Activated CD8-positive, alpha-beta memory T cell treated with anti-CD3 and anti-CD28 coated beads, Interleukin-2, amount 50 U/mL, for 1 hour (primary cell): ENCODE measurements around the gene CCSER1.

Experiments used
- DNase-seq: peaks from one replicate; pipeline ENCODE4 v3.0.0-alpha.2; 2020; ENCODE audit errors: extremely low read depth

CCSER1 gene

DNA sequence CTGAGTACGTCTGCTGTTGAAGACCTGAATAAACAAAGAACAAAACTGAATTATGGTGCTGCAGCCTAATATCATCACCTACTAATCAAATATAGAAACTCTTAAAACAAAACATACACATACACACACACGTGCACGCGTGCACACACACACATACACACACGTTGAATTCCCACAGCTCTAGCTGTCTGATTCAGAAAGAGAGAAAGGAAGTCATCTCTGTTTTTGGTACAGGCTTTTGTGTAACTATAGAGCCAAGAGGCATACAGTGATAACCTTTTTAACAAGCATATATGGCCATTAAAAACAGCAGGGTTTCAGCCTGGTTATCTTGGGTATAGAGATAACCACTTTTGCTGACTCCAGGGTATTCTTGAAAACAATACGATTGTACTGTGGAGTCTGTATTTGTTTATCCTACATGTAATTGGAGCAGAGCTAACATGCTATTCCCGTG lies 823.2 kb downstream of the CCSER1 start:
- no peak for DNase-seq

GRCh38 chr4:90951037-90951436 lies 823.8 kb downstream of the CCSER1 start:
- DNase-seq: no peak

- no peak for DNase-seq
Observed at GRCh38 chr4:90958256-90958895, 831.2 kb downstream of the CCSER1 start.

- no peak for DNase-seq
Observed at GRCh38 chr4:90960433-90960832, 833.2 kb downstream of the CCSER1 start.

DNA sequence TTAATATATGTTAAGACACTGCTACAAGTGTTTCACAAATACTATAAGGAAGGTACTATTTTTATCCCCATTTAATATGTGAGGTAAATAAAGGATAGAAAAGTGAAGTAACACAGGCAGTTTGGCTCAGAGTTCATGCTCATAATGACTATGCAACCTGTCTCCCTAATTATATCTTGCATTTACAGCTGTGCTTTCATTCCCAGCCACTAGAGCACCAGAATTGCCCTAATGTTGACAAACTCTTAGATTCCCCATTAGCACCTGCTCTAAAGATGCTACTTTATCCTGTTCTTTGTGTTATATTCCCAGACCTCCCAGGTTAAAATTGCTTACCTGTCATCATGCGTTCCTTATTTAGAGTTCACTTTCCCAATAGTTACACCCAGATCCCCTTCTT lies 833.6 kb downstream of the CCSER1 start:
- DNase-seq: no peak

DNA sequence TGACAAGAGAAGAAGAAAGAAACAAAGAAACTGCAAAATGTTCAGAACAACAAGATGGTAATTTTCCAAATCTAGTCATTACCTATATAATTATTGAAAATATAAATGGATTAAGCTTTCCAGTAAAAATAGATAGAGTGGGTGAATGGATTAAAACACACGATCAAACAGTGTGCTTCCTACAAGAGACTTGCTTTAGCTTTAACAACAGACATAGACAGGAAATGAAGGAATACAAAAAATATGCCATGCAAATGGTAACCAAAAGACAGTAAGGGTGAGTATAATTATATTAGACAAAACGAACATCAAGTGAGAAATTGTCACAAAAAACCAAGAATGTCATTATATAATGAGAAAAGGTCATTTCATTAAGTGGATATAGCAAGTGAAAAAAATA lies 842.8 kb downstream of the CCSER1 start:
- DNase-seq: no peak

GRCh38 chr4:90977726-90978125 lies 850.5 kb downstream of the CCSER1 start:
- DNase-seq: no peak

- DNase-seq: no peak
Observed at GRCh38 chr4:90979556-90979955, 852.4 kb downstream of the CCSER1 start.

GRCh38 chr4:90982813-90983212 lies 855.6 kb downstream of the CCSER1 start:
- no peak for DNase-seq

DNA sequence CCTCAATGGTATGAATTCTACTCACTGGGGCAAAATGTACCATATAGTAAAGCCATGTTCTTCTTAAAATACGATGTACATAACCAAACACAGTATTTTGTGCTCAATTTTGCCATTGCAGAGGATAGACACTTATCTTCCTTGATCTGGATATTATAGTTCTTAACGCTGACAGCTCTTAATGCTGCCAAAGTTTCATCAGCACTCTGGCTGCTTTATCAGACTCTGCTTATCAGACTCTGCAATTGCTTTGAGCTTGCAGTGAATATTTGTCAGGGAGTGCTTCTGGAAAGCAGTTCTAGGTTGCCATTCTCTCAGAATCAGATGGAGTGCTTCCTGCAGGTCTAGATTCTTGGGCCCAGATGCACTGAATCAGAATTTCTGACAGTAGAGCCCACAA lies 863.1 kb downstream of the CCSER1 start:
- no peak for DNase-seq

GRCh38 chr4:90992213-90992612 lies 865.0 kb downstream of the CCSER1 start:
- DNase-seq: no peak

GRCh38 chr4:90994851-90995574 lies 867.8 kb downstream of the CCSER1 start:
- DNase-seq: no peak

DNA sequence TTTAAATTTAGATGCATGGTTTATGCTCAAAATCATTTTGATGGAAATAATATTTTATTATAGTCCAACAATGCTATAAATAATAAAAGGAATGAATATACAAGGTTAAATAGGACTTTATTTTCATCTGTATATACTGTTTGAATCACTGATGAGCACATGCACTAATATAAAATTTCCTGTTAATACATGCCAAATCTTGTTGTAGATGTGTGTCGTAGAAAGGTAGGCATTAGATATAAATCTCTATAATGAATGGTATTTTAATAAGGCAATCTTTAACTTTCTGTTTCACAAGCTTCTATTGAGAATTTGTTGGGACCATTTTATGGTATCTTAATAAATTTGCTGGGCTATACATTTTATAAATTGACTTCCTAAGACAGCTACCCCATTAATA lies 868.8 kb downstream of the CCSER1 start:
- no peak for DNase-seq

DNA sequence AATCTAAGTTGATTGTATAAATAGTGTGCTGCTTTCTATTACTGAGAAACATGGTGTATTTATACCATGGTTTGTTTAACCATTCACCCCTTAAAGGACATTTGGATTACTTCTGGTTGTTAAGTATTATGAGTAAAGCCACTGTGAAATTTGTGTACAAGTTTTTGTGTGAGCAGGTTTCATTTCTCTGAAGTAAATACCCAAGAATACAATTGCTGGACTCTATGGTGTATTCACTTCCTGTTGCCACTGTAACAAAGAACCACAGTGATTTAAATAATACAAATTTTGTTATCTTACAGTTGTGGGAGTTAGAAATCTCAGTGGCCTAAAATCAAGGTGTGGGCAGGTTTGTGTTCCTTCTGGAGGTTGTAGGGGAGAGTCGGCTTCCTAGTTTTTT lies 869.6 kb downstream of the CCSER1 start:
- no peak for DNase-seq

- no peak for DNase-seq
Observed at GRCh38 chr4:91015861-91016260, 888.7 kb downstream of the CCSER1 start.

GRCh38 chr4:91019513-91019912 lies 892.3 kb downstream of the CCSER1 start:
- DNase-seq: no peak

DNA sequence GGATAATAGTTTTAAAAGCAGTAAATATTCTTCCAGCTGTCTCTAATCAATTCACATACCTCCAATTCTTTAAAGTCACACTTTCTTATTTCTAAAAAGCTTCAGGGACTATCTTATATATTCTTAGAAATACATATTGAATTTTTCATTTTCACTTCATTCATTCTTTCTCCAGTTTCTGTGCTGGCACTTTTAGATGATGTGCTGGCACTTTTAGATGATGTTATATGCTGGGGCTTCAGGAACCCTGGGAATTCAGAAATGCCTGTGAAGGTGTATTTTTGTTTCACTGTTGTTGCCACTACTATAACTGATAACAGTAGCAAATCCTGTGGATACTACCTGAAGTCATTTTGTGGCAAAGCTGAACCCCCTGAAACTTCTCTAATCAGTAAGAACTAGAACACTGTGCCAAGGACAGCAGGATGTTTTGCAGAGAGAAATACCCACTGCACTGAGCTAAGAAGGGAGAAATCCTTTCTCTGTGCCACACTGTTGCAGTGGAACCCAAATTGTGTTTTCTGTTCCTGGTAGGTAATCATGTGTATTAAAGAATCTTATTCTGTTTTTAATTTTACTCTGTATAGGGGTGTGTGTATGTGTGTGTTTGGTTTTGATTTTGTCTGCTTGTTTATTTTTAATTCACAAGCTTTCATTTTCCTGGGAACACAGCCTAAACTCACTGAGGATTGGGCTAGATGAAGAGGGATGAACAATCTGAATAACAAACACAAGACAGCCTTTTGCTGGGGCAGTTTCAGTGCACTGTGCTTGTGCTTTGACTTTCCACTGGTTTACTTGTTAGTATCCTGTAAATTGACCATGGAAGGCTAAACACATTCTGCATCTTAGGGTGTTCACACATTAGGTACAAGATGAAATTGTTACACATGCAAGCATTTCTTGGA lies 898.3 kb downstream of the CCSER1 start:
- DNase-seq: no peak

- no peak for DNase-seq
Observed at GRCh38 chr4:91028228-91028627, 901.0 kb downstream of the CCSER1 start.

- no peak for DNase-seq
Observed at GRCh38 chr4:91031761-91032160, 904.6 kb downstream of the CCSER1 start.

DNA sequence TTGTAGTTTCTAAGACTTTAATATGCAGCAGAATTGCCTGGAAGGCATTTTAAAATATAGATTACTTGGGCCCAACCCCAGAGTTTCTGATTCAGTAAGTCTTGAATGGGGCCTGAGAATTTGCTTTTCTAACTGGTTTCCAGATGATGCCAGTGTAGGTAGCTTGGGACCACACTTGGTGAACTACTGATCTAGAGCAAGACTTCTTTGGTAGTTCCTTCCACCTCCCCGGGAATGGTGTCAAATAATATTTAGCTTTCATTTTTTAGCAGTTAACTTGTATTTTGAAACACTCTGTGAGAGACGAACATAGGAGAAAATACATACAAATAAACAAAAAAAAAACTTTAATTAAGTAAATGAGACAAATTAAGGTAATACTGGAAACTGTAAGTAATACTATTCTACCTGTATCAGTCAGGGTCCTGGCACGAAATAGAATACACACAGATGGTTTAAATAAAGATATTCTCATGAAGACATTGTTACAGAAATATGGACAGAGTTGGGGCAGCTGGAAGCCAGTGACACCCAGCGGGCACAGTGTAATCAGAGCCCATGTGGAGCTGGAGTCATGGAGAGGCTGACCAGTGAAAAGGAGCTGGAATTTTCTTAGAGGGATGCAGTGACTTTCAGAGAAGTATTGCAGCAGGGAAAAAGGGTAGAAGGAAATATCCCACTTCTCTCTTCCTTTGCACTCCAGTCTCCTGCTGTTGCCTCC lies 905.7 kb downstream of the CCSER1 start:
- DNase-seq: no peak

DNA sequence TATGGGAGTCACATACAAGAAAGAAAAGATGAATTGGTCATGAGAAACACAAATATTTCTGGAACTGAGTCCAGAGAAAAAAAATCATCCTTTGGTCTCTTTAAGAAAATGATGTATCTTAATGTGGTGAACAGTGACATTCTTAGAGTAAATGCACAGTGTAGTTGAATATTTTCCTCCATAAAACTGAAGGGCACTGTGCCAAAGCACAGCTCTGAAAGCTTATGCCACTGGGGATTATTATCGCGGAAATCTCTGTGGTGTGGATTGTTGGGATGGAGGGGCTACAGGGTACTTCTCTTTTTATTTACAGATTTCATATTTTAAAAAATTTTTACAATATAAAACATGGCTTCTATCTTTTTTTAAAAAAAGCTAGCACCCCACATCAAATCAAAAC lies 908.1 kb downstream of the CCSER1 start:
- DNase-seq: no peak

- DNase-seq: no peak
Observed at GRCh38 chr4:91037951-91038350, 910.8 kb downstream of the CCSER1 start.
